ENCODE results near the gene ABI1. TPM values are rescaled to one million over a fixed set of nuclear protein-coding genes. Genes with fewer than 3 reads are reported as not detected.

The ABI1 gene
- total RNA-seq, 3 donors from 2014 or later = 50.5 to 75.7 (median 56.6) TPM

DNA sequence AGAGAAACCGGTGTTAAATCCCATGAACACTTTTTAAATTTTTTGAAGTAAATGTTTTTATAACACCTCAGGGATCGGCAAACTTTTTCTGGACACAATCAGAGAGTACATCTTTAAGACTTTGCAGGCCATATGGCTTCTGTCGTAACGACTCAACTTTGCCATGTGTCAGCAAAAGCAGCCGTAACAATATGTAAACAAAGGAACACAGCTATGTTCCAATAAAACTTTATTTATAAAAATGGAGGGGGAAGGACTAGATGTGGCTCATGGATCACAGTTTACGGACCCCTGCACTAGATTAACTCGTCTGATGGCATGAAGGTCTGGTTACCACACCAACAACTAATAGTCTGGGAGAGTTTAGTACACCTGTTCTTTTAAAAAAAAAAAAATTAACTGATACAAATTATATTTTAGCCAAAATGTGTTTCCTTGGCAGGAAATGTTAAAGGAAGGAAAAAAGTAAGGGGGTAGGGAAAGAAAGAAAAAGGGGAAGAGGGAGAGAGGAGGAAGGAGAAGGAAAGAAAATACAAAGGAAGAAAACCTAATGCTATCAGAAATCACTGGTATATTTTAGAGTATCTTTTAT is 50.2 kb downstream of the ABI1 start:
- H3K36me3 ChIP-seq = no peaks in the 10 kb centered on the region
- no peak overlapping the region for H3K4me3 ChIP-seq
- TF ChIP-seq POLR2A (IDR thresholded peaks at IDR 0.05) (no peak), POLR2AphosphoS5 (IDR thresholded peaks at IDR 0.05) (no peak)
- TF ChIP-seq, protein P1, sequence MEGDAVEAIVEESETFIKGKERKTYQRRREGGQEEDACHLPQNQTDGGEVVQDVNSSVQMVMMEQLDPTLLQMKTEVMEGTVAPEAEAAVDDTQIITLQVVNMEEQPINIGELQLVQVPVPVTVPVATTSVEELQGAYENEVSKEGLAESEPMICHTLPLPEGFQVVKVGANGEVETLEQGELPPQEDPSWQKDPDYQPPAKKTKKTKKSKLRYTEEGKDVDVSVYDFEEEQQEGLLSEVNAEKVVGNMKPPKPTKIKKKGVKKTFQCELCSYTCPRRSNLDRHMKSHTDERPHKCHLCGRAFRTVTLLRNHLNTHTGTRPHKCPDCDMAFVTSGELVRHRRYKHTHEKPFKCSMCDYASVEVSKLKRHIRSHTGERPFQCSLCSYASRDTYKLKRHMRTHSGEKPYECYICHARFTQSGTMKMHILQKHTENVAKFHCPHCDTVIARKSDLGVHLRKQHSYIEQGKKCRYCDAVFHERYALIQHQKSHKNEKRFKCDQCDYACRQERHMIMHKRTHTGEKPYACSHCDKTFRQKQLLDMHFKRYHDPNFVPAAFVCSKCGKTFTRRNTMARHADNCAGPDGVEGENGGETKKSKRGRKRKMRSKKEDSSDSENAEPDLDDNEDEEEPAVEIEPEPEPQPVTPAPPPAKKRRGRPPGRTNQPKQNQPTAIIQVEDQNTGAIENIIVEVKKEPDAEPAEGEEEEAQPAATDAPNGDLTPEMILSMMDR (IDR thresholded peaks at IDR 0.05) = no peak
- no peak overlapping the region for H3K27ac ChIP-seq
- H3K9me3 ChIP-seq = no peaks in the 10 kb centered on the region
- DNase-seq (ENCODE audit: low spot score in 2 of 2) = no peak
- intact Hi-C loops (cut with DNase I; ENCODE audit: low total_unique reads) = no loop called here
- no peaks in the 10 kb centered on the region for H3K4me1 ChIP-seq
- no peaks in the 10 kb centered on the region for H3K27me3 ChIP-seq

DNA sequence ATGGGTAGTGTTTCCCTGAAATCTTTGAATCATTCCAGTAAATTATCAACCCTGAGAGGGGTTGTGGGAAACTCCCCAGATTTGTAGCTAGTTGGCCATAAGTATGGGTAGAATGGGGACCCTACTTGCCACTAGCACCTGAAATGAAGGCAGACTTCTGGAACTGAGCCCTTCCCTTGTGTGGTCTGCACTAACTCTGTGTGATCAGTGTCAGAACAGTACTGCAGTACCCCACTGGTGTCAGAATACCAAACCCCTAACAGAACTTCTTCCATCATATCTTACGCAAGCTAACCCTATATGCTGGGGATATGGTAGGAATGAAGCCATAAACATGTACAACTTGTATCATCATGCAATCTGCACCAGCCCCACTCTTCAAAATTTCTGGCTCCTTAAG is 50.8 kb downstream of the ABI1 start:
- Histone ChIP-seq H3K4me1 (no peaks in the 10 kb centered on the region), H3K9me3 (no peaks in the 10 kb centered on the region), H3K36me3 (no peaks in the 10 kb centered on the region), H3K27me3 (no peaks in the 10 kb centered on the region), H3K27ac (no peak overlapping the region), H3K4me3 (no peak overlapping the region)
- intact Hi-C loops (cut with DNase I; ENCODE audit: low total_unique reads) = loop anchor here (5.0 kb wide), 1 partner anchor 253 kb away; no protein-coding TSS in a partner anchor
- no peak for TF ChIP-seq POLR2A (IDR thresholded peaks at IDR 0.05)
- no peak for TF ChIP-seq POLR2AphosphoS5 (IDR thresholded peaks at IDR 0.05)
- TF ChIP-seq, protein P1 (IDR thresholded peaks at IDR 0.05) = no peak
- DNase-seq (ENCODE audit: low spot score in 2 of 2) = no peak

DNA sequence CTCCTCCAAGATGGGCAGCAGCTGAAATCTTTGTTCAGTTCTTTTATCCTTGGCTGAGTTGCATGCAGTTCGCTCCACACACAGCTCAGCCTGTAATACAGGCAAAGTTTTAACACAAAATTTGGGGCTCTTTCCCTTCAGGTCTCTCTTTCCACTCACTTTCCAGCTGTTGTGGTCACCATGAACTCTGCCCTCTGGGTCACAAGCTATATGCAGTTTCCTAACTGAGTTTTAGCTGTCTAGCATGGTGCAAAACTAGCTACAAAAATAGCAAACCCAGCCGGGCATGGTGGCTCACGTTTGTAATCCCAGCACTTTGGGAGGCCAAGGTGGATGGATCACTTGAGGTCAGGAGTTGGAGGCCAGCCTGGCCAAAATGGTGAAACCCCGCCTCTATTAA is 53.2 kb downstream of the ABI1 start:
- no peaks in the 10 kb centered on the region for H3K36me3 ChIP-seq
- no peak overlapping the region for H3K4me3 ChIP-seq
- intact Hi-C loops (cut with DNase I; ENCODE audit: low total_unique reads) = loop anchor here (5.0 kb wide), 1 partner anchor 250 kb away; no protein-coding TSS in a partner anchor
- no peak for DNase-seq (ENCODE audit: low spot score in 2 of 2)
- no peak overlapping the region for H3K27ac ChIP-seq
- no peaks in the 10 kb centered on the region for H3K4me1 ChIP-seq
- H3K9me3 ChIP-seq = no peaks in the 10 kb centered on the region
- no peaks in the 10 kb centered on the region for H3K27me3 ChIP-seq
- no peak for TF ChIP-seq POLR2A (IDR thresholded peaks at IDR 0.05)
- TF ChIP-seq, protein P1 (IDR thresholded peaks at IDR 0.05) = no peak
- TF ChIP-seq POLR2AphosphoS5 (IDR thresholded peaks at IDR 0.05) = no peak

DNA sequence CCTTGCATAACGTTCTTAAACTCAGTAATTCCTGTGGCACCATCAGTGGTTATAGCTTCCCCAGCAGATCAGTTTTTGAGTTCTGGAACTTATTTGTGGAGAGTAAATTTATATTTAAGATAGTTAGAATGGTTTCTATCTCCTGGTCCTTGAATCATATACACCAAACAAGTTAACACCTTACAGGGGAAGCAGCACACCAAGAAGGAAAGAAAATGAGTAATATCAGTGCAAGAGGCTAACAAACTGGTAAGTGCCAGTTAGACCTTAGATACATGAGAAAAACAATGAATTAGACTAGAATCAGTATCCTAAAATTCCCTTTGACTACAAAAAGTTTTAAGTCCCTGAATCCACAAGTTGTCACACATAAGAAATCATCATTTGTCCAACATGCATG is 54.2 kb downstream of the ABI1 start:
- Histone ChIP-seq H3K27ac (no peak overlapping the region), H3K27me3 (no peaks in the 10 kb centered on the region), H3K9me3 (no peaks in the 10 kb centered on the region), H3K36me3 (no peaks in the 10 kb centered on the region), H3K4me3 (no peak overlapping the region), H3K4me1 (no peaks in the 10 kb centered on the region)
- TF ChIP-seq POLR2AphosphoS5 (IDR thresholded peaks at IDR 0.05) = no peak
- TF ChIP-seq, protein P1 (IDR thresholded peaks at IDR 0.05) = no peak
- no peak for TF ChIP-seq POLR2A (IDR thresholded peaks at IDR 0.05)
- intact Hi-C loops (cut with DNase I; ENCODE audit: low total_unique reads) = loop anchor here (5.0 kb wide), 1 partner anchor 249 kb away; no protein-coding TSS in a partner anchor
- no peak for DNase-seq (ENCODE audit: low spot score in 2 of 2)

DNA sequence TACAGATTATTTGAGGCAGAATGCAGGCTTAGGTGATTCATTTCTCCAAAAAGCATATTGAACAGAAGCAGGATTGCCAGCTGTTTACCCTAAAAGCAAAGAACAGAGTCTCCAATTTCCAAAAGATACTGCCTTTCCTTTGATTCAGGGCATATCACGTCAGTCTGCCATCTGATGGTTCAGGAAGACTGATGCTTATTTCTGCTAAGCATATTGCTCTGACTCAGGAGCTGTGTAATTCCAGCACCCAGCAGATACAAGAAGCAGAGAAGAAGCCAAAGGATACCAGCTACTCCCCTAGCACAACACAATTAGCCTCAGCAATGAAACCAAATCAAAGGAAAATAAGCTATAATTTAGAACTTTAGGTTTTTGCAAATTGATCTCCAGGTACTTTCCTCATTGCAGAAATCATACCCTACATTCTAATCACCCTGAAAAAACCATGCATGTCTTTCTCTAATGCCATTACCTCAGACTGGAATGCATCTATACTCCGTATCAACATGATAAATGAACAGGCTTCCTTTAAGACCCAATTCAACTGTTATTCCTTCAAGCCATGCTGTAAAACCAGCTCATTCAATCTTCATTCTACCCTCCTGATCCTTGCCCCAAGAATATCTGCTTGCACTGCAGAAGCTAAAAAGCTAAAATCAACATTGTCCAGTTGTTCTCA is 55.1 kb downstream of the ABI1 start:
- H3K27me3 ChIP-seq = no peaks in the 10 kb centered on the region
- H3K4me1 ChIP-seq = no peaks in the 10 kb centered on the region
- no peak overlapping the region for H3K4me3 ChIP-seq
- TF ChIP-seq POLR2AphosphoS5 (IDR thresholded peaks at IDR 0.05) = no peak
- TF ChIP-seq, protein P1 (IDR thresholded peaks at IDR 0.05) = no peak
- TF ChIP-seq POLR2A (IDR thresholded peaks at IDR 0.05) = no peak
- H3K36me3 ChIP-seq = no peaks in the 10 kb centered on the region
- no peak for DNase-seq (ENCODE audit: low spot score in 2 of 2)
- H3K9me3 ChIP-seq = no peaks in the 10 kb centered on the region
- H3K27ac ChIP-seq = no peak overlapping the region
- intact Hi-C loops (cut with DNase I; ENCODE audit: low total_unique reads) = loop anchor here (5.0 kb wide), 1 partner anchor 248 kb away; no protein-coding TSS in a partner anchor
